Neural progenitor cell (in vitro differentiated cells): ENCODE data around the gene SPSB4. TPM values are rescaled to one million over a fixed set of nuclear protein-coding genes. Genes with fewer than 3 reads are reported as not detected.
A peak's percentile ranks its signal among the peaks of the same experiment; 100 is the strongest.
"Not testable (repeated sequence)": the region's sequence is repeated elsewhere in the genome, so short reads cannot be mapped to it uniquely, and the experiment has no call there.

Source experiments
- DNase-seq: peaks from one replicate; pipeline ENCODE4 v3.0.0-alpha.2; 2016; ENCODE audit warnings: low spot score
- H2AFZ ChIP-seq: fragments of 200-600 bp; sonication (generic); replicated peaks from 2 replicates; pipeline ENCODE4 v1.6.1; 2016; ENCODE audit warnings: antibody characterized with exemption
- H3F3A ChIP-seq: fragments of 200-600 bp; sonication (generic); 2 replicates; pipeline ENCODE4 v1.6.1; 2016; ENCODE audit warnings: antibody characterized with exemption, low read depth
- H3K27ac ChIP-seq: fragments of 200-600 bp; sonication (generic); 2 replicates; pipeline ENCODE4 v1.5.1; 2016; ENCODE audit warnings: mild to moderate bottlenecking
- H3K27me3 ChIP-seq: fragments of 200-600 bp; sonication (generic); 2 replicates; pipeline ENCODE4 v1.6.1; 2016; ENCODE audit warnings: mild to moderate bottlenecking, moderate library complexity
- H3K36me3 ChIP-seq: fragments of 200-600 bp; sonication (generic); 2 replicates; pipeline ENCODE4 v1.5.1; 2016
- H3K4me1 ChIP-seq: fragments of 200-600 bp; sonication (generic); 2 replicates; pipeline ENCODE4 v1.6.1; 2016; ENCODE audit warnings: mixed run types
- H3K4me2 ChIP-seq: fragments of 200-600 bp; sonication (generic); 2 replicates; pipeline ENCODE4 v1.6.1; 2016
- H3K4me3 ChIP-seq: fragments of 200-600 bp; sonication (generic); 2 replicates; pipeline ENCODE4 v1.5.1; 2016
- H3K79me2 ChIP-seq: fragments of 200-600 bp; sonication (generic); 2 replicates; pipeline ENCODE4 v1.6.1; 2016; ENCODE audit warnings: low read depth
- H3K9ac ChIP-seq: fragments of 200-600 bp; sonication (generic); 2 replicates; pipeline ENCODE4 v1.6.1; 2016
- H3K9me3 ChIP-seq: fragments of 200-600 bp; sonication (generic); 2 replicates; pipeline ENCODE4 v1.5.1; 2016; ENCODE audit warnings: low read depth
- H4K20me1 ChIP-seq: fragments of 200-600 bp; sonication (generic); 2 replicates; pipeline ENCODE4 v1.6.1; 2016; ENCODE audit warnings: low read depth
- H3K27ac Mint-ChIP-seq: 3 replicates; pipeline ENCODE4 v1.8.0; 2021; ENCODE audit warnings: mixed read lengths
- H3K27me3 Mint-ChIP-seq: 2 replicates; pipeline ENCODE4 v1.8.0; 2022; ENCODE audit warnings: low read depth, mild to moderate bottlenecking, inconsistent platforms, moderate library complexity, mixed read lengths; ENCODE audit not compliant: insufficient read depth
- H3K36me3 Mint-ChIP-seq: 3 replicates; pipeline ENCODE4 v1.8.0; 2021; ENCODE audit warnings: mixed read lengths
- H3K4me1 Mint-ChIP-seq: 3 replicates; pipeline ENCODE4 v1.8.0; 2021; ENCODE audit warnings: mixed read lengths
- H3K4me3 Mint-ChIP-seq: 3 replicates; pipeline ENCODE4 v1.8.0; 2021; ENCODE audit warnings: mild to moderate bottlenecking, moderate library complexity, mixed read lengths
- H3K9me3 Mint-ChIP-seq: 3 replicates; pipeline ENCODE4 v1.8.0; 2020; ENCODE audit warnings: mixed read lengths
- EZH2 ChIP-seq: fragments of 200-600 bp; sonication (generic); IDR thresholded peaks from 2 replicates; pipeline ENCODE4 v1.6.1; 2017; ENCODE audit warnings: antibody characterized with exemption, mild to moderate bottlenecking, moderate library complexity
- EZH2phosphoT487 ChIP-seq: fragments of 200-600 bp; sonication (generic); IDR thresholded peaks from 2 replicates; pipeline ENCODE4 v1.6.1; 2017; ENCODE audit warnings: antibody characterized with exemption
- total RNA-seq: library from RNA; depleted of rRNA; stranded (reverse); fragments of >200 nt; gene quantifications from 2 replicates; pipeline ENCODE4 v1.2.3, GENCODE V29; 2015; ENCODE audit warnings: low replicate concordance
- TF ChIP-seq, protein P1 (sequence below): fragments of 200-600 bp; sonication (generic); IDR thresholded peaks from 2 replicates; pipeline ENCODE4 v1.5.1; 2017; ENCODE audit warnings: antibody characterized with exemption, mild to moderate bottlenecking

The SPSB4 gene
- total RNA-seq, 1 donor from 2014 or later = 4.9 TPM

DNA sequence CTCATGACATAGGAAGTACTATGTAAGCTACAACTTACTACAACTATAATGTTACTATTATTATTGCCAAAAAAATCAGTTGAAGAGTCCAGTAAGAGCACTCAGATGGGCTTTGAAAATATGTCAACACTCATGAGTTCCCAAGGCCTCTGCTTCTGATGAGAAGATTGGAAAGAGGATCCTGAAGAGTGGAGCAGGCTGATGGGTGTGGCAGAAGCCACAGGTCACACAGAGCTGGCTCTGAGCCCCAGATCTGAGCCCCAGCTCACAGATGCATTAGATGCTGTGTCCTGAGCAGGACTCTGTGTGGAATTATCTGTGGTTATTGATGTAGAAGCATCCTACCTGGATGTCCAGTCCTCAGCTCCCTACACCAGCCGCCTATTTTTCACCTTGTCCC is 65.6 kb downstream of the SPSB4 start:
- H2AFZ ChIP-seq = no peak overlapping the region
- TF ChIP-seq, protein P1, sequence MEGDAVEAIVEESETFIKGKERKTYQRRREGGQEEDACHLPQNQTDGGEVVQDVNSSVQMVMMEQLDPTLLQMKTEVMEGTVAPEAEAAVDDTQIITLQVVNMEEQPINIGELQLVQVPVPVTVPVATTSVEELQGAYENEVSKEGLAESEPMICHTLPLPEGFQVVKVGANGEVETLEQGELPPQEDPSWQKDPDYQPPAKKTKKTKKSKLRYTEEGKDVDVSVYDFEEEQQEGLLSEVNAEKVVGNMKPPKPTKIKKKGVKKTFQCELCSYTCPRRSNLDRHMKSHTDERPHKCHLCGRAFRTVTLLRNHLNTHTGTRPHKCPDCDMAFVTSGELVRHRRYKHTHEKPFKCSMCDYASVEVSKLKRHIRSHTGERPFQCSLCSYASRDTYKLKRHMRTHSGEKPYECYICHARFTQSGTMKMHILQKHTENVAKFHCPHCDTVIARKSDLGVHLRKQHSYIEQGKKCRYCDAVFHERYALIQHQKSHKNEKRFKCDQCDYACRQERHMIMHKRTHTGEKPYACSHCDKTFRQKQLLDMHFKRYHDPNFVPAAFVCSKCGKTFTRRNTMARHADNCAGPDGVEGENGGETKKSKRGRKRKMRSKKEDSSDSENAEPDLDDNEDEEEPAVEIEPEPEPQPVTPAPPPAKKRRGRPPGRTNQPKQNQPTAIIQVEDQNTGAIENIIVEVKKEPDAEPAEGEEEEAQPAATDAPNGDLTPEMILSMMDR = no peak
- TF ChIP-seq EZH2 = no peak
- TF ChIP-seq EZH2phosphoT487 = no peak
- H3K4me1 Mint-ChIP-seq = peaks cover 9% of the 10 kb centered on the region
- H3K9me3 Mint-ChIP-seq = peaks cover 35% of the 10 kb centered on the region
- no peak overlapping the region for H3K27ac Mint-ChIP-seq
- no peak overlapping the region for H3K4me3 ChIP-seq
- no peak overlapping the region for H3K4me3 Mint-ChIP-seq
- H3K9me3 ChIP-seq = no peaks in the 10 kb centered on the region
- no peak overlapping the region for H3K27ac ChIP-seq
- no peaks in the 10 kb centered on the region for H3K27me3 Mint-ChIP-seq
- H3K36me3 Mint-ChIP-seq = peaks cover 20% of the 10 kb centered on the region
- H3K4me1 ChIP-seq = no peaks in the 10 kb centered on the region
- H4K20me1 ChIP-seq = no peaks in the 10 kb centered on the region
- no peaks in the 10 kb centered on the region for H3K36me3 ChIP-seq
- no peak overlapping the region for H3K9ac ChIP-seq
- H3K79me2 ChIP-seq = no peaks in the 10 kb centered on the region
- H3F3A ChIP-seq = no peaks in the 10 kb centered on the region
- no peak overlapping the region for H3K4me2 ChIP-seq
- peak; percentile 0 for DNase-seq
- no peaks in the 10 kb centered on the region for H3K27me3 ChIP-seq

- H3K9me3 Mint-ChIP-seq = peaks cover 35% of the 10 kb centered on the region
- peaks cover 18% of the 10 kb centered on the region for H3K4me1 Mint-ChIP-seq
- not testable (repeated sequence) for H3K27ac ChIP-seq, H3K4me2 ChIP-seq, H3K27me3 ChIP-seq, H3K27ac Mint-ChIP-seq, H3K79me2 ChIP-seq, H3K36me3 ChIP-seq, H3K9me3 ChIP-seq, H3K9ac ChIP-seq, H3K4me3 ChIP-seq, H3K4me3 Mint-ChIP-seq, H2AFZ ChIP-seq, H3K4me1 ChIP-seq, DNase-seq, H3K27me3 Mint-ChIP-seq, H4K20me1 ChIP-seq, H3F3A ChIP-seq
- peaks cover 23% of the 10 kb centered on the region for H3K36me3 Mint-ChIP-seq
Observed at GRCh38 chr3:141117982-141118381, 66.8 kb downstream of the SPSB4 start.

GRCh38 chr3:141122455-141123030 is 71.4 kb downstream of the SPSB4 start:
- H3K27ac Mint-ChIP-seq = no peak overlapping the region
- Histone ChIP-seq H3K4me2 (no peak overlapping the region), H3K9ac (no peak overlapping the region), H3F3A (no peaks in the 10 kb centered on the region), H3K79me2 (no peaks in the 10 kb centered on the region), H3K4me1 (peaks cover 9% of the 10 kb centered on the region), H3K27me3 (no peaks in the 10 kb centered on the region), H4K20me1 (no peaks in the 10 kb centered on the region), H3K4me3 (no peak overlapping the region), H3K9me3 (no peaks in the 10 kb centered on the region), H2AFZ (no peak overlapping the region), H3K27ac (no peak overlapping the region), H3K36me3 (no peaks in the 10 kb centered on the region)
- TF ChIP-seq EZH2phosphoT487 (no peak), EZH2 (no peak)
- TF ChIP-seq, protein P1 = no peak
- peaks cover 27% of the 10 kb centered on the region for H3K36me3 Mint-ChIP-seq
- DNase-seq = peak; percentile 33
- H3K9me3 Mint-ChIP-seq = peaks cover 28% of the 10 kb centered on the region
- peak overlapping the region; percentile 54 for H3K4me3 Mint-ChIP-seq
- H3K27me3 Mint-ChIP-seq = peaks cover 7% of the 10 kb centered on the region
- peaks cover 19% of the 10 kb centered on the region for H3K4me1 Mint-ChIP-seq

DNA sequence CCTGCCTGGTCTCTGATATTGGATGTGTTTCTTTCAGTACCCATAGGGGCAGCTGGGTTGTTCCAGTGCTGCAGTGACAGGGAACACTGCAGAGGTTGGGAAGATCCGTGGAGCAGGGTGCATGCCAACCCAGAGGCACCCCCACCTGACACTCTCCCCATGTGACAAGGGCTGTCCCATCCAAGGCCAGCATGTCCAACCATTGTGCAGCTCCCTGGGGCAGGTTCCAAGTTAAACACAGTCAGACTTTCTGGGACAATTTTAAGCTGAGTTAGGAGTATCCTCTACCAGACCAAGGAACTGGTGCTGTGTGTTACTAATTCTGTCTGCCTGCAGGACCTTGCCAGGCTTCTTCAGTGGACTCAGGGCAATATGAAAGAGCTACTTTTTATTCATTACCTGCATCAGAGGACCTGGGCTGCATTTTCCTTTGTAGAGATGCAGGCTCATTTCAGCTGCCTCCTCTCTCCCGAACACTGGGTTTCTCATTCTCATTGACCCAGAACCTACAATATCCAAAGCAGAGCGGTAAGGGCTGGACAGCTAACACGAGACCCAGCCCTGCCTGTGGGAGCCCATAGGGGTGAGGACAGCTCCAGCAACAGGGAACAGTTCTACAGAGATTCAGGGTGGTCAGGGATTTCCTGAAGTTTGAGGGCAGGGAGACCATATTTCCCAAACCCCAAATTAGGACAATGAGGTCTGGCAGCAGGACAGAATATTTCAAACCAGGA is 72.7 kb downstream of the SPSB4 start:
- peaks cover 23% of the 10 kb centered on the region for H3K4me1 Mint-ChIP-seq
- Histone ChIP-seq H3K4me3 (no peak overlapping the region), H3F3A (no peaks in the 10 kb centered on the region), H2AFZ (no peak overlapping the region), H3K9ac (no peak overlapping the region), H3K27me3 (no peaks in the 10 kb centered on the region), H3K79me2 (no peaks in the 10 kb centered on the region), H3K9me3 (no peaks in the 10 kb centered on the region), H3K4me2 (no peak overlapping the region), H4K20me1 (no peaks in the 10 kb centered on the region), H3K27ac (no peak overlapping the region), H3K36me3 (no peaks in the 10 kb centered on the region), H3K4me1 (peaks cover 13% of the 10 kb centered on the region)
- peaks cover 22% of the 10 kb centered on the region for H3K9me3 Mint-ChIP-seq
- peak; percentile 1 for DNase-seq
- H3K36me3 Mint-ChIP-seq = peaks cover 22% of the 10 kb centered on the region
- H3K27me3 Mint-ChIP-seq = peaks cover 7% of the 10 kb centered on the region
- TF ChIP-seq EZH2 (no peak), EZH2phosphoT487 (no peak)
- TF ChIP-seq, protein P1 = no peak
- H3K27ac Mint-ChIP-seq = no peak overlapping the region
- H3K4me3 Mint-ChIP-seq = no peak overlapping the region
